Hepatocyte (in vitro differentiated cells): ENCODE results near the gene FAM217B. TPM values are rescaled to one million over a fixed set of nuclear protein-coding genes. Genes with fewer than 3 reads are reported as not detected.

Source experiments
- DNase-seq: peaks from one replicate; pipeline ENCODE4 v3.0.0-alpha.2; 2016; ENCODE audit warnings: low spot score
- H2AFZ ChIP-seq: fragments of 200-600 bp; sonication (generic); 2 replicates; pipeline ENCODE4 v1.6.0; 2016; ENCODE audit warnings: antibody characterized with exemption, mild to moderate bottlenecking
- H3K27ac ChIP-seq: fragments of 200-600 bp; sonication (generic); 2 replicates; pipeline ENCODE4 v1.5.1; 2016; ENCODE audit warnings: mild to moderate bottlenecking
- H3K27me3 ChIP-seq: fragments of 200-600 bp; sonication (generic); 2 replicates; pipeline ENCODE4 v1.6.1; 2016
- H3K36me3 ChIP-seq: fragments of 200-600 bp; sonication (generic); replicated peaks from 2 replicates; pipeline ENCODE4 v1.5.1; 2016; ENCODE audit warnings: low read depth; ENCODE audit not compliant: insufficient read depth
- H3K4me1 ChIP-seq: fragments of 200-600 bp; sonication (generic); 2 replicates; pipeline ENCODE4 v1.5.1; 2016; ENCODE audit warnings: mild to moderate bottlenecking, moderate library complexity; ENCODE audit not compliant: insufficient read depth
- H3K4me2 ChIP-seq: fragments of 200-600 bp; sonication (generic); 2 replicates; pipeline ENCODE4 v1.6.0; 2016
- H3K4me3 ChIP-seq: fragments of 200-600 bp; sonication (generic); 2 replicates; pipeline ENCODE4 v1.5.1; 2016; ENCODE audit warnings: mild to moderate bottlenecking
- H3K79me2 ChIP-seq: fragments of 200-600 bp; sonication (generic); 2 replicates; pipeline ENCODE4 v1.6.0; 2017; ENCODE audit warnings: mild to moderate bottlenecking
- H3K9me2 ChIP-seq: fragments of 200-600 bp; sonication (generic); replicated peaks from 2 replicates; pipeline ENCODE4 v1.6.0; 2017; ENCODE audit warnings: mild to moderate bottlenecking; ENCODE audit not compliant: insufficient read depth
- H3K9me3 ChIP-seq: fragments of 200-600 bp; sonication (generic); 2 replicates; pipeline ENCODE4 v1.5.1; 2016; ENCODE audit warnings: low read depth, mild to moderate bottlenecking
- H4K20me1 ChIP-seq: fragments of 200-600 bp; sonication (generic); 2 replicates; pipeline ENCODE4 v1.6.0; 2016; ENCODE audit warnings: mild to moderate bottlenecking; ENCODE audit not compliant: insufficient read depth, poor library complexity, severe bottlenecking
- CTCF ChIP-seq: fragments of 200-600 bp; sonication (generic); IDR thresholded peaks from 2 replicates; pipeline ENCODE4 v1.5.1; 2016; ENCODE audit warnings: antibody characterized with exemption, mild to moderate bottlenecking; ENCODE audit not compliant: poor library complexity
- EZH2 ChIP-seq: fragments of 200-600 bp; sonication (generic); IDR thresholded peaks from 2 replicates; pipeline ENCODE4 v1.6.1; 2016; ENCODE audit warnings: antibody characterized with exemption, mild to moderate bottlenecking, borderline replicate concordance
- EZH2phosphoT487 ChIP-seq: fragments of 200-600 bp; sonication (generic); IDR thresholded peaks from one replicate; pipeline ENCODE4 v1.6.1; 2018; ENCODE audit warnings: antibody characterized with exemption, mild to moderate bottlenecking, low read depth, moderate library complexity; ENCODE audit not compliant: unreplicated experiment, severe bottlenecking
- WGBS: methylation state at CpG from one replicate; pipeline ENCODE4 v1.1.6; 2016; ENCODE audit warnings: low lambda C conversion rate; ENCODE audit errors: missing lambda C conversion rate; 5-methylcytosine and 5-hydroxymethylcytosine counted together
- polyA plus RNA-seq: library from polyadenylated mRNA; unstranded; fragments of >200 nt; fragmentation: Nextera tagmentation; extraction: Ambion mirVana; gene quantifications from 2 replicates; pipeline ENCODE4 v1.2.1, GENCODE V29; 2016
- total RNA-seq: library from RNA; depleted of rRNA; stranded (reverse); fragments of >200 nt; gene quantifications from 2 replicates; pipeline ENCODE4 v1.2.3, GENCODE V29; 2014

FAM217B gene
- total and polyA plus RNA-seq, 2 experiments from 2014 or later = 14.7 to 15.2 TPM

GRCh38 chr20:59976156-59976782, 36.1 kb downstream of the FAM217B start:
- Histone ChIP-seq H3K27me3 (no peaks in the 10 kb centered on the region), H3K4me2 (no peak overlapping the region), H3K79me2 (no peaks in the 10 kb centered on the region), H3K27ac (no peak overlapping the region), H3K4me1 (no peaks in the 10 kb centered on the region), H2AFZ (no peak overlapping the region), H4K20me1 (no peaks in the 10 kb centered on the region), H3K9me2 (no peaks in the 10 kb centered on the region), H3K36me3 (no peaks in the 10 kb centered on the region), H3K4me3 (no peak overlapping the region), H3K9me3 (no peaks in the 10 kb centered on the region)
- TF ChIP-seq EZH2phosphoT487 (no peak), CTCF (no peak), EZH2 (no peak)
- no peak for DNase-seq
- WGBS = 73% methylated on average over 6 of the region's 6 CpGs

DNA sequence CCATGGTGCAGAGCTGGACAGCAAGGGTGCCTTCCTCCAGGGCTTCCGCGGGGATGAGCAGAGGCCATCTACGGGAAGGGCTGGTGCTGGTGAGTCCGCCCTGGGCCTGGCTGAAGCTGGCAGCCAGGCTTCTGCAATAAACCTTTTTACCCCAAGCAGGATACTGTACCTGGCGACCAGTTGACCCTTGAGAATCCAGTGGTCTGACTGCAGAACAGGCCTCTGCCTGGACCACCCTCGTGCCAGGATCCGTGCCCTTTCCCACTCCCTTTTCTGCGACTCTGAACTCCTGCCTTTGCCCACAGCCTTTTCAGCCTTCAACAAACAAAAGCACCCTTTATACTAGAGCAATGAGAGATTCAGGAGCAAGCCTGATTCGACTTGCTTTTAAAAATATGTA, 36.9 kb downstream of the FAM217B start:
- Histone ChIP-seq H4K20me1 (no peaks in the 10 kb centered on the region), H3K9me2 (no peaks in the 10 kb centered on the region), H3K79me2 (no peaks in the 10 kb centered on the region), H3K4me3 (no peak overlapping the region), H3K4me1 (no peaks in the 10 kb centered on the region), H3K27me3 (no peaks in the 10 kb centered on the region), H3K4me2 (no peak overlapping the region), H3K36me3 (no peaks in the 10 kb centered on the region), H3K27ac (no peak overlapping the region), H3K9me3 (no peaks in the 10 kb centered on the region), H2AFZ (no peak overlapping the region)
- TF ChIP-seq EZH2phosphoT487 (no peak), CTCF (no peak), EZH2 (no peak)
- 90% methylated on average over 9 of the region's 9 CpGs for WGBS
- no peak for DNase-seq

DNA sequence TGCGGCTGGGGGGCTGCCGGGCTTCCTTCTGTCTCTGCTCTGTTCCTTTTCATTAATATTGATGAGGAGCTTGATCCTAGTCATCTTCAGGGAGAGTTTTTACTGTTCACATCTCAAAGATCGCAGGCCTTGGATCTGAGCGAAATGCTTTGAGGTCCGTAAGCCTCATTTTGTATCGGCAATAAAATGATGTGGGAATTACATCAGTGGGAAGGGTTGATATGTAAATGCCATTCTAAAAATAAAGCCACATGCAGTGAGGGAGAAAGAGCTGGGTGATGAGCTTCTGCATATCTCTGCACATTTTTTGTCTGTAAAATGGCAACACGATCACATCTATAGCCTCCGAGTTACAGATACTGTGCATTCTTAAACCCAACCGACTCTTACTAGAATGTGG, 42.9 kb downstream of the FAM217B start:
- Histone ChIP-seq H3K9me2 (no peaks in the 10 kb centered on the region), H2AFZ (no peak overlapping the region), H3K79me2 (no peaks in the 10 kb centered on the region), H3K4me1 (no peaks in the 10 kb centered on the region), H3K4me2 (no peak overlapping the region), H3K36me3 (no peaks in the 10 kb centered on the region), H3K27ac (no peak overlapping the region), H3K4me3 (no peak overlapping the region), H4K20me1 (no peaks in the 10 kb centered on the region), H3K27me3 (no peaks in the 10 kb centered on the region), H3K9me3 (no peaks in the 10 kb centered on the region)
- WGBS = 95% methylated on average over 9 of the region's 9 CpGs
- TF ChIP-seq CTCF (no peak), EZH2 (no peak), EZH2phosphoT487 (no peak)
- DNase-seq = no peak

DNA sequence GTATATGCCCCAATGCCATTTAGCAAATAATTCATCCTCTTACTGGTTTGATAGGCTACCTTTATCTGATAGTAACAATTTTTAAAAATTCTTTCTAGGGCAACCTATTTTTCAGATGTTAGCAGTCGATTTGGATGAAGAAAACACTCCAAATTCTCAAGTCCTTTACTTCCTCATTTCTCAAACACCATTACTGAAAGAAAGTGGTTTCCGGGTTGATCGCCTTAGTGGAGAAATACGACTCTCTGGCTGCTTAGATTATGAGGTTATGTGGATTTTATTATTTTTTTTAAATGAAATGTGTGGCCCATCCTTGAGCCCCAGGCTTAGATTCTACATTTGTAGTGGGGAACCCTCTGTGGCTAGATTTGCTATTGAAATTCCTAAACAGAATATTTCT, 44.4 kb downstream of the FAM217B start:
- Histone ChIP-seq H3K9me2 (no peaks in the 10 kb centered on the region), H3K4me1 (no peaks in the 10 kb centered on the region), H2AFZ (no peak overlapping the region), H3K27ac (no peak overlapping the region), H3K27me3 (no peaks in the 10 kb centered on the region), H3K4me3 (no peak overlapping the region), H3K4me2 (no peak overlapping the region), H3K36me3 (no peaks in the 10 kb centered on the region), H4K20me1 (no peaks in the 10 kb centered on the region), H3K9me3 (no peaks in the 10 kb centered on the region), H3K79me2 (no peaks in the 10 kb centered on the region)
- 93% methylated on average over 4 of the region's 4 CpGs for WGBS
- TF ChIP-seq CTCF = no peak
- no peak for TF ChIP-seq EZH2phosphoT487
- TF ChIP-seq EZH2 = no peak
- DNase-seq = no peak
